Gastroesophageal sphincter (tissue), 4 donors: Measurements from ENCODE around the gene RPL10A. TPM values are rescaled to one million over a fixed set of nuclear protein-coding genes. Genes with fewer than 3 reads are reported as not detected.

Experiments
- ATAC-seq: fragments of 150-250 bp; one replicate; pipeline ENCODE4 v1.9.1; 2016; ENCODE audit warnings: mild to moderate bottlenecking, moderate library complexity
- H3K27ac ChIP-seq, 4 donors: fragments of 200-600 bp; sonication (generic) in 3 of 4; 1 replicate in 3 of 4; 2 replicates in 1 of 4; pipeline ENCODE4 v1.5.1; 2016 to 2019
- H3K27me3 ChIP-seq: fragments of 200-600 bp; sonication (generic); one replicate; pipeline ENCODE4 v1.5.1; 2019
- H3K36me3 ChIP-seq, 2 donors: fragments of 200-600 bp; sonication (generic); one replicate each; pipeline ENCODE4 v1.5.1; 2019; ENCODE audit warnings: control low read depth in 1 of 2
- H3K4me1 ChIP-seq, 3 donors: fragments of 200-600 bp; sonication (generic); 1 replicate in 2 of 3; 2 replicates in 1 of 3; pipeline ENCODE4 v1.5.1; 2016 to 2019; ENCODE audit warnings: control low read depth in 2 of 3
- H3K4me3 ChIP-seq, 2 donors: fragments of 200-600 bp; sonication (generic); one replicate each; pipeline ENCODE4 v1.5.1; 2019; ENCODE audit warnings: mild to moderate bottlenecking in 1 of 2, moderate library complexity in 1 of 2
- H3K9me3 ChIP-seq, 3 donors: fragments of 200-600 bp; sonication (generic); one replicate each; pipeline ENCODE4 v1.5.1; 2017 to 2019; ENCODE audit warnings: control low read depth in 2 of 3
- EP300 ChIP-seq: sonication (generic); formaldehyde crosslinking; IDR thresholded peaks from one replicate; pipeline ENCODE4 v1.6.1; 2017; ENCODE audit warnings: antibody characterized with exemption, mild to moderate bottlenecking
- POLR2A ChIP-seq, 2 donors: fragments of 450-650 bp; IDR thresholded peaks; one replicate each; pipeline ENCODE4 v1.6.1; 2017; ENCODE audit warnings: antibody characterized with exemption in 2 of 2, mild to moderate bottlenecking in 2 of 2, moderate library complexity in 1 of 2
- POLR2AphosphoS5 ChIP-seq: sonication (generic); formaldehyde crosslinking; IDR thresholded peaks from one replicate; pipeline ENCODE4 v1.6.1; 2017; ENCODE audit warnings: antibody characterized with exemption
- WGBS, 2 donors: methylation state at CpG; one replicate each; pipeline ENCODE4 v1.1.5; 2018; ENCODE audit warnings: low coverage in 1 of 2; 5-methylcytosine and 5-hydroxymethylcytosine counted together
- total RNA-seq, 4 donors: library from RNA; depleted of rRNA; stranded (reverse); fragments of >200 nt; gene quantifications; one replicate each; pipeline ENCODE4 v1.1.0, GENCODE V29; 2016
- TF ChIP-seq, protein P1 (sequence below), 4 experiments: fragments of 200-600 bp in 2 of 4; fragments of 450-650 bp in 2 of 4; sonication (generic) in 1 of 4; IDR thresholded peaks; one replicate each; pipeline ENCODE4 v1.5.1; 2017 to 2019; ENCODE audit warnings: antibody characterized with exemption in 4 of 4, mild to moderate bottlenecking in 2 of 4, moderate library complexity in 2 of 4

Gene RPL10A
- total RNA-seq, 4 donors from 2014 or later: 870 to 1,936 (median 1,411) TPM

DNA sequence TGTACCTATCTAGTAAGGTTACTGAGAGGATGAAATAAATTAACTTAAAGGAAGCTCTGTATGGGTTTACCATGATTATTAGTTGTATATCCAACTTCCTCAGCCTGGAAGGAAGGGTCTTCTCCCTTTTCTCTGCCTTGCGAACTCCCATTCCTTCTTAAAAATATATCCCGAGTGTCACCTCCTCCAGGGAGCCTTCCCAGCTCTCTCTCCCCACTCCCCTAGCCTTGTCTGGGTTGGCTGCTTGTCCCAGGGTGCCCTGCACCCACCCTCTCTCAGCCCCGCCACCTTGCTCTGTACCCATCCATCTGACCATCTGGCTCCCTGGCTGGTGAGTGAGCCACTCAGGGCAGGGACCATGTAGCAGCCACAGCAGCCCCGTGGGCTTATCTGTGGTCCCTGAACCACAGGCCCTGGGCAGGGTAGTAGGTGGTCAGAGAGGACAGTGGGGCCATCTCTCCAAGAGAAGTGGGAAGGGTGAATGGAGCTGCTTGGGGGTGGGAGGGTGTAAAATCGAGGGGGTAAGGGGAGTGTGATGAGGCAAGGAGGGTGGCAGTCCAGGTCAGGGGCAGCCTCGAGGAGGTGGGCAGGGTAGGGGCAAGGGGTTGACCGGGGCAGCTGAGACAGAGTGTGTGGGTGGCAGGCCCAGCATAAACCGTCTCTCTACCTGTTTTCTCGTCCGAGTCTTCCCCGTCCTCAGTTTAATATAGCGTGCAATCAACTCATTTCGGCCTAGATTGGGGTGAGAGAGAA is 15.9 kb downstream of the RPL10A start:
- TF ChIP-seq EP300 (no peak), POLR2A (IDR thresholded peaks at IDR 0.05) (no peak), POLR2AphosphoS5 (no peak)
- TF ChIP-seq, protein P1, sequence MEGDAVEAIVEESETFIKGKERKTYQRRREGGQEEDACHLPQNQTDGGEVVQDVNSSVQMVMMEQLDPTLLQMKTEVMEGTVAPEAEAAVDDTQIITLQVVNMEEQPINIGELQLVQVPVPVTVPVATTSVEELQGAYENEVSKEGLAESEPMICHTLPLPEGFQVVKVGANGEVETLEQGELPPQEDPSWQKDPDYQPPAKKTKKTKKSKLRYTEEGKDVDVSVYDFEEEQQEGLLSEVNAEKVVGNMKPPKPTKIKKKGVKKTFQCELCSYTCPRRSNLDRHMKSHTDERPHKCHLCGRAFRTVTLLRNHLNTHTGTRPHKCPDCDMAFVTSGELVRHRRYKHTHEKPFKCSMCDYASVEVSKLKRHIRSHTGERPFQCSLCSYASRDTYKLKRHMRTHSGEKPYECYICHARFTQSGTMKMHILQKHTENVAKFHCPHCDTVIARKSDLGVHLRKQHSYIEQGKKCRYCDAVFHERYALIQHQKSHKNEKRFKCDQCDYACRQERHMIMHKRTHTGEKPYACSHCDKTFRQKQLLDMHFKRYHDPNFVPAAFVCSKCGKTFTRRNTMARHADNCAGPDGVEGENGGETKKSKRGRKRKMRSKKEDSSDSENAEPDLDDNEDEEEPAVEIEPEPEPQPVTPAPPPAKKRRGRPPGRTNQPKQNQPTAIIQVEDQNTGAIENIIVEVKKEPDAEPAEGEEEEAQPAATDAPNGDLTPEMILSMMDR (IDR thresholded peaks at IDR 0.05): no peak
- Histone ChIP-seq H3K36me3 (peaks cover 0 to 51% of the 10 kb centered on the region in 2 donors), H3K27ac (peak overlapping the region in 3 of 4 donors; percentile 98 to 100 (median 99)), H3K4me3 (no peak overlapping the region), H3K9me3 (no peaks in the 10 kb centered on the region), H3K4me1 (peaks cover 3 to 84% (median 33%) of the 10 kb centered on the region in 3 donors), H3K27me3 (no peaks in the 10 kb centered on the region)
- ATAC-seq: no peak
- 84 to 85% methylated on average over 9 of the region's 13 CpGs for WGBS, 2 donors

DNA sequence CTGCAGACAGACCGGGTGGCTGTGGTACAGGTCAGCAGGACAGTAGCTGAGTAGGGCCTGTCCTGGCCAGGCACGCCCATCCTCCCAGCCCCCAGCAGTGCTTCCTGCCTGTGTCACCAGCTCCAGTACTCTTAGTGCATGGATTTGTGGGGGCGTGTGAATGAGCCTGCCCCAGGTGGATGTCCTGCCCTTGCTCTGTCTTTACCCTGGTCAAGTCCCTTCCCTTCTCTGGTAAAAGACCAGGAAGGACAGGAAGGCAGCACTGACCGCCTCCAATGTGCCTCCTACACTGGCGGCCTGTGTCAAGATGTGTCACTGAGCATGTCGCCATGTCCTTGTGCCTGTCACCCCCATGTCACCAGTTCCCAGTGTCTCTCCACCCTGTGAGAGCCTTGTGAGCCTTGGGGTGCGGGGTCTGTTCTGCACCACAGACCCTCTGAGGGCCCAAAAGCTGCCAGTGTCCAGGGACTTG is 16.8 kb downstream of the RPL10A start:
- no CpG with 5 or more reads among the region's 7 CpGs for WGBS, 2 donors
- peak overlapping the region; percentile 90 to 100 (median 98) for H3K27ac ChIP-seq
- peaks cover 0 to 42% of the 10 kb centered on the region in 2 donors for H3K36me3 ChIP-seq
- no peak overlapping the region for H3K4me3 ChIP-seq
- ATAC-seq: no peak
- H3K9me3 ChIP-seq: no peaks in the 10 kb centered on the region
- H3K27me3 ChIP-seq: no peaks in the 10 kb centered on the region
- H3K4me1 ChIP-seq: peaks cover 5 to 92% (median 40%) of the 10 kb centered on the region in 3 donors
- TF ChIP-seq, protein P1 (IDR thresholded peaks at IDR 0.05): no peak
- TF ChIP-seq POLR2A (IDR thresholded peaks at IDR 0.05) (no peak), EP300 (no peak), POLR2AphosphoS5 (no peak)

DNA sequence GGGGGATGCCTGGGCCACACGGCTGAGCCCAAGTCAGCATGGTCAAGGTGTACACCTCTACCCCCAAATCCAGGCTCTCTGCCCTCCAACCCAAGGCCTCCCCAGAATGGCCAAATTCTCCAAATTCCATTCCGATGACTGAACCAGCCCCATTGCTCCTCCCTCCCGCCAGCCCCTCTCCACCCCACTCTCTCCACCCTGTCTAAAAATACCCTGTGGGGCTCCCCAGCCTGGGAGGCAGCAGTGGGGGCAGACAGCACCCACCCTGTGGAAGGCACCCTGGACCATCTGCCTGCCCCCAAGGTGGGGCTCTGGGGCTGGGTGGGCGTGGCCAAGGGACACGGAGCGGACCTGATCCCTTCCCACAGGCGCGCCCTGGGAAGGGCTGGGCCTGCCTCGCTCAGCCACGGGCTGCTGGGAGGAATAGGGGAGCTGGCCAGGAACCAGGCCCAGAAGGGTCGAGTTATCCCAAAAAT is 17.2 kb downstream of the RPL10A start:
- TF ChIP-seq POLR2AphosphoS5 (no peak), POLR2A (IDR thresholded peaks at IDR 0.05) (no peak), EP300 (no peak)
- TF ChIP-seq, protein P1 (IDR thresholded peaks at IDR 0.05): no peak
- peak; percentile 38 for ATAC-seq
- H3K4me1 ChIP-seq: peaks cover 5 to 97% (median 44%) of the 10 kb centered on the region in 3 donors

DNA sequence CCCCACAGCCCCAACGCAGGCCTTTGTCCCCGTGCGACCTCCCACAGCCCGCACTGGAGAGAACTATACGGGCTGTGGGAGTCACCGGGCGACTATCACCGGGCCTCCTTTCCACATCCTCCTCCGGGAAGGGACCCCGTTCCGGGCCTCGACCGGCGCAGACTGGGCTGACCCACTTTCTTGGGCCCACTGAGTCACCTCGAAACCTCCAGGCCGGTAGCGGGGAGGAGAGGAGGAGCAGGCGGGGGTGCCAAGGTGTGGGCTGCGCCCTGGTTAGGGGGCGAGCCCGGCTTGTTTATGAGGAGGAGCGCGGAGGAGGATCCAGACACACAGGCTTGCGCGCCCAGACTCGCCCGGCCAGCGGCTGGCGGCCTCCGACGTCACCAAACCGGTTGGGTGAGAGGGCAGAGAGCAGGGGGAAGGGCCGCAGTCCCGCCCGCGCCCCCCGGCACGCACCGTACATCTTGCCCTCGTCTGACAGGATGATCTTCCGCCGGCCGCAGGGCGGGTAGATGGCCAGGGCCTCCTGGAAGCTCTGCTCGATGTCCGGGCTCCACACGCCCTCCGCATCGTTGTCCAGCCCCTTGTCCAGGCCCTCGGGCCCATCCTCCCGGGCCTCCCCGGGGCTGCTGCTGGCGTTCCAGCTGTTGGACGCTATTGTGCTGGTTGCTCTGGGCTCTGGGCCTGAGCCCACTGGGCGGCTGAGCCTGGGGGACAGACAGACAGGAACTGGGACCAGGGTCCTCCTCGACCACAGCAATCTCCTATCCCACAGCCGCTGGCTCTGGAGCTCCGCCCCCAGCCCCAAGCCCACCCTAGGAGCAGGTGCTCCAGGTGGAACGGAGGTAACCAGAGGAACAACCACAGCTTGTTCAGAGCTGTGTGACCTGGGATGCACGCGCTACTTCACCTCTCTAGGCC is 18.1 kb downstream of the RPL10A start:
- Histone ChIP-seq H3K4me1 (peaks cover 5 to 98% (median 53%) of the 10 kb centered on the region in 3 donors), H3K4me3 (peak overlapping the region in 1 of 2 donors; percentile 38), H3K27ac (peak overlapping the region; percentile 90 to 100 (median 98)), H3K27me3 (no peaks in the 10 kb centered on the region), H3K9me3 (no peaks in the 10 kb centered on the region), H3K36me3 (peaks cover 0 to 32% of the 10 kb centered on the region in 2 donors)
- WGBS, 2 donors: 6% methylated on average over 5 of the region's 61 CpGs; no CpG with 5 or more reads in 1 of the 2 donors
- no peak for TF ChIP-seq POLR2A (IDR thresholded peaks at IDR 0.05)
- TF ChIP-seq POLR2AphosphoS5: peak; percentile 48
- peak; percentile 9 for ATAC-seq

More for the DNA sequence above, 17.2 kb downstream of the RPL10A start:
- no peaks in the 10 kb centered on the region for H3K27me3 ChIP-seq
- H3K9me3 ChIP-seq: no peaks in the 10 kb centered on the region
- H3K27ac ChIP-seq: peak overlapping the region; percentile 90 to 100 (median 98)
- WGBS, 2 donors: 31% methylated on average over 2 of the region's 11 CpGs; no CpG with 5 or more reads in 1 of the 2 donors
- peak overlapping the region in 1 of 2 donors; percentile 38 for H3K4me3 ChIP-seq
- H3K36me3 ChIP-seq: peaks cover 0 to 38% of the 10 kb centered on the region in 2 donors
